GM18508 (cell line): Measurements from ENCODE around the gene PMEPA1.

Source experiments
- ATAC-seq: cut with Tn5 transposase; IDR thresholded peaks from one replicate; pipeline ENCODE4 v1.9.1; 2021; ENCODE audit warnings: moderate number of reproducible peaks; ENCODE audit not compliant: insufficient read depth, unreplicated experiment

Gene PMEPA1

GRCh38 chr20:57682184-57683101, 27.4 kb downstream of the PMEPA1 start:
- no peak for ATAC-seq

GRCh38 chr20:57680934-57681914, 28.6 kb downstream of the PMEPA1 start:
- no peak for ATAC-seq

- ATAC-seq = peak; percentile 51
Observed at GRCh38 chr20:57680131-57680716, 29.6 kb downstream of the PMEPA1 start.

- no peak for ATAC-seq
Observed at GRCh38 chr20:57679113-57679512, 30.7 kb downstream of the PMEPA1 start.

- no peak for ATAC-seq
Observed at GRCh38 chr20:57678340-57678739, 31.5 kb downstream of the PMEPA1 start.

- ATAC-seq = no peak
Observed at GRCh38 chr20:57677584-57677982, 32.2 kb downstream of the PMEPA1 start.

- ATAC-seq = no peak
Observed at GRCh38 chr20:57676589-57677583, 32.9 kb downstream of the PMEPA1 start.

GRCh38 chr20:57675773-57676172, 34.0 kb downstream of the PMEPA1 start:
- no peak for ATAC-seq

- no peak for ATAC-seq
Observed at GRCh38 chr20:57672953-57673575, 36.8 kb downstream of the PMEPA1 start.

GRCh38 chr20:57672164-57672563, 37.7 kb downstream of the PMEPA1 start:
- ATAC-seq = no peak

GRCh38 chr20:57671662-57672061, 38.2 kb downstream of the PMEPA1 start:
- no peak for ATAC-seq

- ATAC-seq = no peak
Observed at GRCh38 chr20:57671072-57671391, 38.8 kb downstream of the PMEPA1 start.

GRCh38 chr20:57670288-57671071, 39.3 kb downstream of the PMEPA1 start:
- no peak for ATAC-seq

GRCh38 chr20:57669632-57670031, 40.2 kb downstream of the PMEPA1 start:
- no peak for ATAC-seq

- ATAC-seq = no peak
Observed at GRCh38 chr20:57667924-57668782, 41.7 kb downstream of the PMEPA1 start.

GRCh38 chr20:57667388-57667787, 42.4 kb downstream of the PMEPA1 start:
- no peak for ATAC-seq

- ATAC-seq = no peak
Observed at GRCh38 chr20:57666834-57667157, 43.0 kb downstream of the PMEPA1 start.
